K562 (cell line): ENCODE data around the gene SHISA7. TPM values are rescaled to one million over a fixed set of nuclear protein-coding genes. Genes with fewer than 3 reads are reported as not detected.
A peak's percentile ranks its signal among the peaks of the same experiment; 100 is the strongest.

Source experiments
- ARNT ChIP-seq, 2 experiments: fragments of 450-650 bp; IDR thresholded peaks; 2 replicates each; pipeline ENCODE4 v1.6.1; 2016; ENCODE audit warnings: mild to moderate bottlenecking in 1 of 2
- CBX3 ChIP-seq, 2 experiments: IDR thresholded peaks; 1 replicate in 1 of 2; 2 replicates in 1 of 2; pipeline ENCODE4 v1.6.1; 2012; ENCODE audit warnings: inconsistent platforms in 2 of 2, low read length in 2 of 2, borderline replicate concordance in 1 of 2, control low read depth in 1 of 2
- ELF1 ChIP-seq: fragments of 200-800 bp; sonication (Bioruptor generic); IDR thresholded peaks from 2 replicates; pipeline ENCODE4 v1.6.1; 2016; ENCODE audit warnings: missing genetic modification characterization, missing compliant biosample characterization
- HDAC3 ChIP-seq: fragments of 450-650 bp; IDR thresholded peaks from 2 replicates; pipeline ENCODE4 v1.6.1; 2018; ENCODE audit warnings: borderline replicate concordance, mild to moderate bottlenecking, moderate library complexity; ENCODE audit not compliant: partially characterized antibody
- KDM1A ChIP-seq, 2 experiments: fragments of 450-650 bp; IDR thresholded peaks; 2 replicates each; pipeline ENCODE4 v1.6.1; 2016; ENCODE audit warnings: mild to moderate bottlenecking in 2 of 2
- MGA ChIP-seq: fragments of 450-650 bp; IDR thresholded peaks from 2 replicates; pipeline ENCODE4 v1.6.1; 2016; ENCODE audit warnings: mild to moderate bottlenecking, moderate library complexity
- NBN ChIP-seq: fragments of 450-650 bp; IDR thresholded peaks from 2 replicates; pipeline ENCODE4 v1.6.1; 2016; ENCODE audit warnings: low read depth, mild to moderate bottlenecking
- RHOXF2B ChIP-seq: fragments of 250-450 bp; sonication (Bioruptor Pico); conservative IDR thresholded peaks from 2 replicates; pipeline ENCODE4 v1.5.1; 2021
- SREBF1 ChIP-seq: fragments of 150-350 bp; IDR thresholded peaks from 2 replicates; pipeline ENCODE4 v1.6.1; 2014; ENCODE audit warnings: antibody characterized with exemption, low read depth, low read length, borderline replicate concordance
- THRA ChIP-seq: fragments of 450-650 bp; IDR thresholded peaks from 2 replicates; pipeline ENCODE4 v1.6.1; 2017; ENCODE audit warnings: mild to moderate bottlenecking, moderate library complexity
- ZBTB2 ChIP-seq: fragments of 450-650 bp; IDR thresholded peaks from 2 replicates; pipeline ENCODE4 v1.6.1; 2016; ENCODE audit warnings: antibody characterized with exemption
- ZNF282 ChIP-seq: sonication (generic); formaldehyde crosslinking; IDR thresholded peaks from 2 replicates; pipeline ENCODE4 v1.8.1; 2023; ENCODE audit warnings: missing genetic modification reagents
- ZNF347 ChIP-seq: fragments of 450-650 bp; formaldehyde crosslinking; IDR thresholded peaks from 2 replicates; pipeline ENCODE4 v1.4.0; 2020; ENCODE audit warnings: low read depth, mild to moderate bottlenecking, moderate library complexity
- ZNF79 ChIP-seq: fragments of 250-450 bp; sonication (Bioruptor Pico); IDR thresholded peaks from 2 replicates; pipeline ENCODE4 v1.4.0; 2020; ENCODE audit warnings: low read depth, mild to moderate bottlenecking, moderate library complexity
- polyA plus RNA-seq, 8 experiments: library from polyadenylated mRNA; depleted of rRNA in 4 of 8; stranded (reverse) in 5 of 8; unstranded in 3 of 8; fragments of >200 nt; fragmentation: Nextera tagmentation in 2 of 8; fragmentation: Illumina TruSeq in 1 of 8; extraction: Ambion mirVana in 2 of 8; extraction: Trizol in 1 of 8; gene quantifications; 2 replicates each; pipeline versions ENCODE4 v1.2.1 to v1.2.3, GENCODE V29; 2011 to 2014; ENCODE audit warnings: inconsistent platforms in 1 of 8, missing spikeins in 1 of 8
- total RNA-seq, 7 experiments: library from RNA; depleted of rRNA in 6 of 7; stranded (reverse); fragments of >200 nt in 6 of 7; fragmentation: Illumina TruSeq in 2 of 7; extraction: Trizol in 2 of 7; gene quantifications; 2 replicates each; pipeline versions ENCODE4 v1.2.1 to v1.2.3, GENCODE V29; 2011 to 2021; ENCODE audit warnings: low replicate concordance in 1 of 7

Gene SHISA7
- total and polyA plus RNA-seq, 9 of the 15 experiments (the other 6 are each of a cell fraction or from before 2014, with no cell fraction given): 0.01 to 0.40 (median 0.07) TPM

- TF ChIP-seq ELF1 (tag): peak; percentile 93
- TF ChIP-seq HDAC3: no peak
- TF ChIP-seq ZNF79 (CRISPR knock-in tag): no peak
- TF ChIP-seq CBX3 (IDR thresholded peaks at IDR 0.05; ENCODE audit: borderline replicate concordance in 1 of 2, low read length in 2 of 2): peak in 1 of 2 experiments; percentile 78; a peak in 2 of 3 replicates
- 0 out of 2 replicates have a peak, but pooled peaks have one; percentile 49 for TF ChIP-seq ZNF282
- TF ChIP-seq ARNT (IDR thresholded peaks at IDR 0.05): peak in 1 of 2 experiments; percentile 43; a peak in 1 of 4 replicates
- TF ChIP-seq MGA: peak; percentile 84
- peak; percentile 87 to 95; a peak in 3 of 4 replicates for TF ChIP-seq KDM1A (IDR thresholded peaks at IDR 0.05)
- TF ChIP-seq THRA: no peak
- TF ChIP-seq ZBTB2: no peak
- TF ChIP-seq SREBF1: no peak
- TF ChIP-seq NBN: peak; percentile 89
- 0 out of 2 replicates have a peak, but pooled peaks have one; percentile 69 for TF ChIP-seq RHOXF2B
- TF ChIP-seq ZNF347 (CRISPR knock-in tag): no peak
Measured at GRCh38 chr19:55461259-55461973, 18.3 kb upstream of the SHISA7 start, which contains the start of gene ISOC2 (continued).
